ENCODE measurements around the gene EFCAB8.
"Not testable (repeated sequence)": the region's sequence is repeated elsewhere in the genome, so short reads cannot be mapped to it uniquely, and the experiment has no call there.

EFCAB8 gene

DNA sequence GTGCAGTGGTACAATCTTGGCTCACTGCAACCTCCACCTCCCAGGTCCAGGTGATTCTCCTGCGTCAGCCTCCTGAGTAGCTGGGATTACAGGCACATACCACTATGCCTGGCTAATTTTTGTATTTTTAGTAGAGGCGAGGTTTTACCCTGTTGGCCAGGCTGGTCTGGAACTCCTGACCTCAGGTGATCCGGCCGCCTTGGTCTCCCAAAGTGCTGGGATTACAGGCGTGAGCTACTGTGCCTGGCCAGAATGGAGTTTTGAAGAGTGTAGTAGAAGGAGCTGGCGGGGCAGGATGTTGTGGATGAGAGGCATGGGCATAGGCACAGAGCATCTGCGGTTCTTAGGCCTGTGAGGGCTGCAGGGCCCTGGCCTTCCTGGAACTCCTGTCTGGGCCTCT lies 46.0 kb downstream of the EFCAB8 start:
- H3K27me3 ChIP-seq (ENCODE audit: low read depth, low read length); H3K4me1 ChIP-seq (ENCODE audit: control insufficient read depth in 1 of 2, insufficient read depth in 2 of 2, low read length in 2 of 2); H3K9me3 ChIP-seq (ENCODE audit: control insufficient read depth in 1 of 2, low read length in 2 of 2); H3K36me3 ChIP-seq (ENCODE audit: control insufficient read depth in 1 of 2, insufficient read depth in 2 of 2, low read length in 2 of 2); H3K27ac ChIP-seq (ENCODE audit: low read length); H3K4me3 ChIP-seq (ENCODE audit: low read depth in 1 of 2, low read length in 2 of 2): not testable (repeated sequence)

DNA sequence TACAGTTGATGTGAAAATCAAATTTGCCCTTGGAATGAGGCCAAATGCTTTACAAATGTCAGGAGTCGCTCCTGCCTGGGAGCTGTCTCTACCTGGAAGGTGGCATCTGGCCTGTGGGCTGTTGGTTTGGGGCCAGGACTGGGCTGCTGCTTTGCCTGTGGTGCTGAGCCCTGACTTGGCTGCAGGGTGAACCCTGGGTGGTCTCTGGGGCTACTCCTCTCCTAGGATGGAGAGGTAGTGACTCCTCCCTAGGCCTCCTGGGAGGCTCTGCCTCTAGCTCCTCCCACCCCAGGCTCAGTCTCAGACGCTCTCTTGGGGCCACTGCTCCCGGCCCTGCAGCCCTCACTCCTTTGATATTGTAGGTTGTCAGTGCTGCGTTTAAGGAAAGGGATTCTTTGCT lies 47.5 kb downstream of the EFCAB8 start:
- H3K4me1 ChIP-seq (ENCODE audit: control insufficient read depth in 1 of 2, insufficient read depth in 2 of 2, low read length in 2 of 2), result no peaks in the 10 kb centered on the region
- H3K36me3 ChIP-seq (ENCODE audit: control insufficient read depth in 1 of 2, insufficient read depth in 2 of 2, low read length in 2 of 2), result no peaks in the 10 kb centered on the region
- H3K9me3 ChIP-seq (ENCODE audit: control insufficient read depth in 1 of 2, low read length in 2 of 2), result no peaks in the 10 kb centered on the region
- no peaks in the 10 kb centered on the region for H3K27me3 ChIP-seq (ENCODE audit: low read depth, low read length)
- no peak overlapping the region for H3K27ac ChIP-seq (ENCODE audit: low read length)
- no peak overlapping the region for H3K4me3 ChIP-seq (ENCODE audit: low read depth in 1 of 2, low read length in 2 of 2)

DNA sequence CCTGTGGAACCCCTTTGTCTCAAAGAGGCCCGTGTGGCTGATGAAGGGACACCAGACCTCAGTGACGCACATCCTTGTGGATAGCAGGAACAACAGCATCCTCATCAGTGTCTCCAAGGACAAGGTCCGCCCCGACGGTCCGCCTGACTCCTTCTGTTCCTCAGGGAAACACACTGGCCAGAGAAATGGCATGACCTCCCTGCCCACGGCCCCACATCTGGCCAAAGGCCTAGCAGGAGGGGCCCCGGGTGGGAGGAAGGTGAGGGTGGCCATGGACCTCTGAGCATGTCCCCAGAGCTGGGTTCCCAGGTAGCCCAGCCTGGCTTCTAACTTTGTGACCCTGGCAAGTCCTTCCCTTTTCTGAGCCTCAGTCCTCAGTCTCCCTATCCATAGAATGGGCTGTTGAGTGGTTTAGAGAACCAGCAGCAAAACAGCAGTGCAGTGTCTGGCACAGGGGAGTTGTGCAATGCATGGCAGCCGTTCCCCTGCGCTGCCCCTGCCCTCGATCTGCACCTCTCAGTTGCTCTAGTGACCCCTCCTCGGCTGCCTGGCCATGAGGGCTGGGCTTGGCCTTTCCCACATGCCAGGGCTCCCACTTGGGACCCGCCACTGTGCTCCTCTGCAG lies 48.3 kb downstream of the EFCAB8 start:
- Histone ChIP-seq H3K4me3 (ENCODE audit: low read depth in 1 of 2, low read length in 2 of 2) (no peak overlapping the region), H3K27ac (ENCODE audit: low read length) (no peak overlapping the region), H3K9me3 (ENCODE audit: control insufficient read depth in 1 of 2, low read length in 2 of 2) (no peaks in the 10 kb centered on the region), H3K27me3 (ENCODE audit: low read depth, low read length) (no peaks in the 10 kb centered on the region), H3K4me1 (ENCODE audit: control insufficient read depth in 1 of 2, insufficient read depth in 2 of 2, low read length in 2 of 2) (no peaks in the 10 kb centered on the region), H3K36me3 (ENCODE audit: control insufficient read depth in 1 of 2, insufficient read depth in 2 of 2, low read length in 2 of 2) (no peaks in the 10 kb centered on the region)

DNA sequence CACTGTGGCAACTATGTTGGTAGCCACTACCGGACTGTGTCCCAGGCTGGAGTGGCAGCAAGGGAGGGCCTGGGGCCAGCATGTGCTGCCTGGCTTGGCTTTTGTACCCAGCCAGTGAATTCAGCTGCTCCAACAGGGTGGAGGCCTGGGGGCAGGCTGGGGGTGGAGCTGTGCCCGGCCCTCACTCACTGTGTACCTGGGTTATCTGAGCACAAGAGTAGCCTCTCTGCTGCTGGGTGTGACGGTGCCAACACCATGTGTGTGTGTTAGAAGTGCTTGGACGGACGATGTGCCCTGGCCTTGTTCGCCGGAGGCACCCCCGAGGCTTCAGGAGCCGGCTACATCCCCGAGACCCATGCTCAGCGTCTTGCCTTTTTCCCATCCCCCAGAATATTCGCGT lies 49.2 kb downstream of the EFCAB8 start:
- Histone ChIP-seq H3K9me3 (ENCODE audit: control insufficient read depth in 1 of 2, low read length in 2 of 2) (peaks cover 0 to 3% of the 10 kb centered on the region in 2 donors), H3K27ac (ENCODE audit: low read length) (no peak overlapping the region), H3K4me3 (ENCODE audit: low read depth in 1 of 2, low read length in 2 of 2) (no peak overlapping the region), H3K27me3 (ENCODE audit: low read depth, low read length) (no peaks in the 10 kb centered on the region), H3K4me1 (ENCODE audit: control insufficient read depth in 1 of 2, insufficient read depth in 2 of 2, low read length in 2 of 2) (no peaks in the 10 kb centered on the region), H3K36me3 (ENCODE audit: control insufficient read depth in 1 of 2, insufficient read depth in 2 of 2, low read length in 2 of 2) (no peaks in the 10 kb centered on the region)

DNA sequence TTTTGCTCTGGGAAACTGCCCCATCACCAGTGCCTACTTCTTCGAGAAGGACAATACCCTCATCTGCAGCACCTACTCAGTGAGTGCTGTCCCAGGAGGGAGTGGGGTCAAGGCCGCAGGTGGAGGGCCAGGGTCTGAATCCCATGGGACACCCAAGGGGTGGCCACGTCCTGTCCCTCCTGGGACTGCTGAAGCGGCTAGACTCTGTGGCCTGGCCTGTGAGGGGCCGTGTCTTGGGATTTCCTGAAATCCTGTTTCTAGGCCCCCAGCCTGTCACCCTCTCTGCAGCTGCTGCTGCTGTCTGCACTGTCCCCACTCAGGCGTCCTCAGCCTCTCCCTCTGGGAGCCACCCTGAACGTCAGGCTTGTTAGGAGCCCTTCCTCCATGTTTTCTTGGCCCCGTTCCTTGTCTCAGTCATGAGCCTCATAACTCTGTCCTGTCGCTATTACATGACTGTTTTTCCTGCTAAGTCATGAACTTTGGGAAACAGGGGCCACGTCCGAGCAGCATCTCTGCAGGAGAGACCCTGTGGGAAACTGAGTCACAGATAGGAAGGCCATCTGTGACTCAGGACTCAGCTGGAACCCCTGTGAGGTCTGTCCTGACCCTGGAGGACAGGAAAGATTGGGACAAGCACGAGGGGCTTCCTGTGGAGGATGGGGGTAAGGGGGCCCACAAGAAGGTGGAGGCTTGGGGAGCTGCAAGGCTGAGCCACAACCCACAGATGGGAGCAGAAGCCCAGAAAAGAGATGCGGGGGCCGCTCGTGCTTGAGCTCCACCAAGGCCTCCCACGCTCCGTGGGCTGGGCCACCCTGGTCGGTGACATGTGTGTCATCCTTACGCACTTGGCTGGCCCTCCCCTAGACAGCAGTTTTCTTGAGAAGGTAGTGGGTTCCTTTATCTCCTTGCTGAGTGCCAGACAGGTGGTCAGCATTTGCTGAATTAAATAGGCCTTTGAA lies 49.9 kb downstream of the EFCAB8 start:
- H3K36me3 ChIP-seq (ENCODE audit: control insufficient read depth in 1 of 2, insufficient read depth in 2 of 2, low read length in 2 of 2), result no peaks in the 10 kb centered on the region
- no peaks in the 10 kb centered on the region for H3K4me1 ChIP-seq (ENCODE audit: control insufficient read depth in 1 of 2, insufficient read depth in 2 of 2, low read length in 2 of 2)
- no peak overlapping the region for H3K27ac ChIP-seq (ENCODE audit: low read length)
- peaks cover 0 to 3% of the 10 kb centered on the region in 2 donors for H3K9me3 ChIP-seq (ENCODE audit: control insufficient read depth in 1 of 2, low read length in 2 of 2)
- H3K4me3 ChIP-seq (ENCODE audit: low read depth in 1 of 2, low read length in 2 of 2), result no peak overlapping the region
- H3K27me3 ChIP-seq (ENCODE audit: low read depth, low read length), result no peaks in the 10 kb centered on the region

DNA sequence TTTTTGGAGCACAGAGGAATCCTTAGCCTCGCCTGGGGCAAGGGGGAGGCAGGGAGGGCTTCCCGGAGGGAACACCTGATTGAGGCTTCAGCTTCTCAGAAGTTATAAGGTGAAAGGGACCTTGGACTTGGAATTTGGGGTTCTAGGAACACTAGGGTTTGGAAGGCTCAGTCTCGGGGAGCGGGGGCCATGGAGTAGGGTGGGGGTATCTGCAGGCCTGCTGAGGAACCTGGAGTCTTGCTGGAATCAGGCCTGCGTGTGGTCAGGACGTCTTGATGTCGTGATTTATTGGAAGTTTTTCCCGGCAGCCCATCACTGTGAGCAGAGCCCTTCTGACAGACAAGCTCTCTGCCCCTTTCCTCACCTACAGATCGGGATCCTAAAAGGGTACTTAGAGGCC lies 50.7 kb downstream of the EFCAB8 start:
- Histone ChIP-seq H3K4me1 (ENCODE audit: control insufficient read depth in 1 of 2, insufficient read depth in 2 of 2, low read length in 2 of 2) (no peaks in the 10 kb centered on the region), H3K9me3 (ENCODE audit: control insufficient read depth in 1 of 2, low read length in 2 of 2) (peaks cover 0 to 8% of the 10 kb centered on the region in 2 donors), H3K36me3 (ENCODE audit: control insufficient read depth in 1 of 2, insufficient read depth in 2 of 2, low read length in 2 of 2) (no peaks in the 10 kb centered on the region), H3K27ac (ENCODE audit: low read length) (no peak overlapping the region), H3K27me3 (ENCODE audit: low read depth, low read length) (no peaks in the 10 kb centered on the region), H3K4me3 (ENCODE audit: low read depth in 1 of 2, low read length in 2 of 2) (no peak overlapping the region)

DNA sequence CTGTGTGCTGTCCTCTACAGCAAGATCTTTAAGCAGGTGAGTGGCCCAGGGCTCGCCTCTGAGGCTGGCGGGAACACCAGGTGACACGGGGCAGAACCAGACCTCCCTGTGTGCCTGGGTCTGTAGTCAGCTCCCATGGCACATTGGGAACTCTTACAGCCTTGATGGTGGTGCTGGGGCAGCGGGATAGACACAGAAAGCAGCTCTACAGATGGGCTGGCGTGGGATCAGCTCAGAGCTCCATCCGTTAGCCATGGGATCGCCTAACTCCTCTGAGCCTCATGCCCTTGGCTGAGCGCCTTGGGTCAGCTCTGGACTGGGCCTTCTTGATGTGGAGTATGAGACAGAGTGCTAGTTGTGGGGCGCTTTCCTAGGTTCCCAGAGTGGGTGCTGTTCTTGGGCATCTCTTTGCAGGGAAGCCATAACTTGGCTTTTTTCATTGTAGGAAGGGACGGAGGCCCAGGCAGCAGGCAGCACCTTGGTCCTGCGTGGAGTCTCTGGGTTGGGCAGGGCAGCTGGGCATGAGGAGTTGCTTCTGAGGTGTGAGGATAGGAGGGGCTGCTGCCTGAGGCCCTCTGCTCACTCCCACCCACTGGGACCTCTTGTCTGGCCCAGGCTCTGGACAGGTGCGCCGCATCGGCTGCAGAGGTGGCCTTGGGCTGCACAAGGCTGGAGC lies 51.3 kb downstream of the EFCAB8 start:
- no peaks in the 10 kb centered on the region for H3K27me3 ChIP-seq (ENCODE audit: low read depth, low read length)
- H3K4me3 ChIP-seq (ENCODE audit: low read depth in 1 of 2, low read length in 2 of 2), result no peak overlapping the region
- no peaks in the 10 kb centered on the region for H3K36me3 ChIP-seq (ENCODE audit: control insufficient read depth in 1 of 2, insufficient read depth in 2 of 2, low read length in 2 of 2)

DNA sequence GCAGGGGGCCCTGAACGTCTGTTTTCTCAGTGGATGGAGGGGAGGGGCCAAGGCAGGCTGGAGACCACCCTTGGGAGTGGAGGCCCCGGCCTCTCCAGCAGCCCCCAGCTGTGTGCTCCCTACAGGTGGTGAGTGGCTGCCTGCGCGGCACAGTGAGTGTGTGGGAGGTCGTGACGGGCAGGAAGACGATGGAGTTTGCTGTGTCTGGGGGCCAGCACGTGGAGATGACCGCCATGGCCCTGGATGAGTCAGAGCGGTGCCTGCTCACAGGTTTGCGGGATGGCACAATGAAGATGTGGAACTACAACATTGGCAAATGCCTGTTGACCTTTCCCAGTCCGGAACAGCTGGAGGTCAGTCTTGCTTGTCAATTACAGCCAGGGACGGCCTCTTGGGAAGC lies 52.6 kb downstream of the EFCAB8 start:
- no peaks in the 10 kb centered on the region for H3K4me1 ChIP-seq (ENCODE audit: control insufficient read depth in 1 of 2, insufficient read depth in 2 of 2, low read length in 2 of 2)
- H3K9me3 ChIP-seq (ENCODE audit: control insufficient read depth in 1 of 2, low read length in 2 of 2), result peaks cover 0 to 22% of the 10 kb centered on the region in 2 donors
- no peak overlapping the region for H3K27ac ChIP-seq (ENCODE audit: low read length)
- H3K4me3 ChIP-seq (ENCODE audit: low read depth in 1 of 2, low read length in 2 of 2), result no peak overlapping the region
- no peaks in the 10 kb centered on the region for H3K36me3 ChIP-seq (ENCODE audit: control insufficient read depth in 1 of 2, insufficient read depth in 2 of 2, low read length in 2 of 2)
- no peaks in the 10 kb centered on the region for H3K27me3 ChIP-seq (ENCODE audit: low read depth, low read length)

More for the DNA sequence above, 51.3 kb downstream of the EFCAB8 start:
- Histone ChIP-seq H3K4me1 (ENCODE audit: control insufficient read depth in 1 of 2, insufficient read depth in 2 of 2, low read length in 2 of 2) (no peaks in the 10 kb centered on the region), H3K27ac (ENCODE audit: low read length) (no peak overlapping the region), H3K9me3 (ENCODE audit: control insufficient read depth in 1 of 2, low read length in 2 of 2) (peaks cover 0 to 12% of the 10 kb centered on the region in 2 donors)

DNA sequence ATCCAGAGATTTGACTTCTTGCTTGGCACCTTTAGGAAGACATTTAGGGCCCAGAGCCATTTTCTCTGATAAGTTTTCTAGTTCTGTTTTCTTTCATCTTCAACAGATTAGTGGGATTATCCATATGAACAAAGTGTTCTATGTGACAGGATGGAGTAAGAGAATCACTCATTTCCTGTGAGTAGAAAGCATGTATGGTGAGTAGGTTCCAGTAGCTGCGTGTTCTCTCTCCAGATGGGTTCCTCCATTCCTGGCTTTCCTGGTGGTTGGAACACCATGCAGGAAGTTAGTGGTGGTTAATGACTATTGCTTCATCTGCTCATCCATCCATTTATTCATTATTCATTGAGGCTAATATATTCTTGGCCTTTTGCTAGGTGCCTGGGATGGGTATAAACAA lies 54.0 kb downstream of the EFCAB8 start:
- Histone ChIP-seq H3K36me3 (ENCODE audit: control insufficient read depth in 1 of 2, insufficient read depth in 2 of 2, low read length in 2 of 2) (no peaks in the 10 kb centered on the region), H3K4me1 (ENCODE audit: control insufficient read depth in 1 of 2, insufficient read depth in 2 of 2, low read length in 2 of 2) (no peaks in the 10 kb centered on the region), H3K27ac (ENCODE audit: low read length) (no peak overlapping the region), H3K4me3 (ENCODE audit: low read depth in 1 of 2, low read length in 2 of 2) (no peak overlapping the region), H3K27me3 (ENCODE audit: low read depth, low read length) (no peaks in the 10 kb centered on the region), H3K9me3 (ENCODE audit: control insufficient read depth in 1 of 2, low read length in 2 of 2) (peaks cover 0 to 23% of the 10 kb centered on the region in 2 donors)

DNA sequence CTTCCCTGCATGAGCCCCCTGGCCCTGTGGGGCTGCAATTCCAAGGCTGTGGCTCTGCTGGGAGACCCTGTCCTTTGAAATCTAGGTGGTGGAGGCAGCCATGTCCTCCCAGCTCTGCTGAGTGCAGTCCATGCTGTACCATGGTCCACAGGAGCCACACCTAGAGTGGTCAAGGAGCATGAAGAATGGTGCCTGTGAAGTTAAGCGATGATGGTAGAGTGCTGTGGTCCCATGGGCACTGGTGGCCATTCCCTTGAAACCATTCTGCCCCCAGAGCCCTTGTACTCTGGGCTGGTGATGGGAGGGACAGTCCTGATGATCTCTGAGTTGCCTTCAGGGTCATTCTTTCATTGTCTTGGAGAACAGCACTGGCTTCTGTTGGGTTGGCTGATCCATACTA lies 55.3 kb downstream of the EFCAB8 start:
- H3K36me3 ChIP-seq (ENCODE audit: control insufficient read depth in 1 of 2, insufficient read depth in 2 of 2, low read length in 2 of 2), result no peaks in the 10 kb centered on the region
- no peaks in the 10 kb centered on the region for H3K4me1 ChIP-seq (ENCODE audit: control insufficient read depth in 1 of 2, insufficient read depth in 2 of 2, low read length in 2 of 2)
- no peak overlapping the region for H3K27ac ChIP-seq (ENCODE audit: low read length)
- no peaks in the 10 kb centered on the region for H3K27me3 ChIP-seq (ENCODE audit: low read depth, low read length)
- H3K9me3 ChIP-seq (ENCODE audit: control insufficient read depth in 1 of 2, low read length in 2 of 2), result peaks cover 0 to 24% of the 10 kb centered on the region in 2 donors
- H3K4me3 ChIP-seq (ENCODE audit: low read depth in 1 of 2, low read length in 2 of 2), result no peak overlapping the region

DNA sequence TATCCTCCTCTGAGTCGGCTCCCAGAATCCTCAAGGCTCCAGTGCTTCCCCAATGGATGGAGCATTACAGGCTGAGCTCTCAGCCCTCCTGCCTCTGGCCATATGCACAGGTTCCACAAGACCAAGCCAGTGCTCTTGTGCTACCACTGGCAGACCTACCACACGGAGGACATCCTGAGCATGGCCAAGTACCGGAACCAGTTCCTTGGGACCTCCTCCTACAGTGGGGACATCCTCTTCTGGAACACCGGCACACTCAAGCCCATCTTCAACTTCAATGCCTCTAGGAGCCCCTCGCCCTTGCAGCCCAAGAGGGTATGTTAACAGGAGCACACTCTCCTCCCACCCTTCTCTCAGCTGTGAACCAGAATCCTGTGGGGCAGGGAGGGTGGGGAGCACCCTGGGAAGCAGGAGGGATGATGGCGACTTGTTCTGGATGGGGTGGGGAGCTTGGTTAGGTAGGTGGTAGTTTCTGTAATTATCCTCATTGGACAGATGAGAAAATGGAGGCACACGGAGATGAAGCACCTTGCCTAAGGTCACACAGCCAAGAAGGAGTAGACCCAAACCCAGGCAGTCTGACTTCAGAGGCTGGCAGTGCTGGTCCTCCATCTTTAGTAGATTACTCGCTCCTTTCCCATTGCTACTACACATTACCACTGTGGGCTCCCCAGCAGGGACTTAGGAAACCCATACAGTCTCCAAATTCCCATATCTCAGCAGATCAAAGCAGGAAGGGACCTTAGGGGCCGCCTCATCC lies 58.6 kb downstream of the EFCAB8 start:
- H3K27ac ChIP-seq (ENCODE audit: low read length), result no peak overlapping the region
- H3K4me3 ChIP-seq (ENCODE audit: low read depth in 1 of 2, low read length in 2 of 2), result no peak overlapping the region
- H3K36me3 ChIP-seq (ENCODE audit: control insufficient read depth in 1 of 2, insufficient read depth in 2 of 2, low read length in 2 of 2), result no peaks in the 10 kb centered on the region

More for the DNA sequence above, 58.6 kb downstream of the EFCAB8 start:
- Histone ChIP-seq H3K4me1 (ENCODE audit: control insufficient read depth in 1 of 2, insufficient read depth in 2 of 2, low read length in 2 of 2) (no peaks in the 10 kb centered on the region), H3K27me3 (ENCODE audit: low read depth, low read length) (no peaks in the 10 kb centered on the region), H3K9me3 (ENCODE audit: control insufficient read depth in 1 of 2, low read length in 2 of 2) (peaks cover 0 to 24% of the 10 kb centered on the region in 2 donors)
